T-helper 17 cell (primary cell): ENCODE data around the gene HOXD11. TPM values are rescaled to one million over a fixed set of nuclear protein-coding genes. Genes with fewer than 3 reads are reported as not detected.

Source experiments
- ATAC-seq: fragments of 150-1000 bp; cut with Tn5 transposase; 2 replicates; pipeline ENCODE4 v1.10.0; 2021; ENCODE audit warnings: mild to moderate bottlenecking, moderate library complexity
- DNase-seq, 3 donors: peaks; one replicate each; pipeline versions ENCODE4 v3.0.0 to v3.0.0-alpha.2; 2020 to 2021
- H3K9me3 ChIP-seq: one replicate; pipeline ENCODE4 v1.7.0; 2013; ENCODE audit warnings: low read length, mild to moderate bottlenecking; ENCODE audit not compliant: control insufficient read depth, poor library complexity, severe bottlenecking
- H3K27ac Mint-ChIP-seq: one replicate; pipeline ENCODE4 v1.8.0; 2022; ENCODE audit warnings: mild to moderate bottlenecking, moderate library complexity, mixed read lengths
- H3K27me3 Mint-ChIP-seq: one replicate; pipeline ENCODE4 v1.8.0; 2022; ENCODE audit warnings: mixed read lengths
- H3K36me3 Mint-ChIP-seq: one replicate; pipeline ENCODE4 v1.8.0; 2022; ENCODE audit warnings: low read depth, mixed read lengths
- H3K4me1 Mint-ChIP-seq: one replicate; pipeline ENCODE4 v1.8.0; 2022; ENCODE audit warnings: mild to moderate bottlenecking, mixed read lengths
- H3K4me3 Mint-ChIP-seq: one replicate; pipeline ENCODE4 v1.8.0; 2022; ENCODE audit warnings: mild to moderate bottlenecking, moderate library complexity, mixed read lengths
- total RNA-seq, 4 donors: library from RNA in 2 of 4; stranded (reverse) in 2 of 4; gene quantifications; one replicate each; pipeline ENCODE4 v1.2.3 and lab custom pipeline; 2022 to 2026

HOXD11 gene
- total RNA-seq, 2 donors from 2014 or later = not detected

GRCh38 chr2:176085120-176085788 is 21.8 kb upstream of the HOXD11 start:
- Mint-ChIP-seq H3K36me3 (peaks cover 3% of the 10 kb centered on the region), H3K27me3 (peaks cover 87% of the 10 kb centered on the region), H3K4me3 (peak overlapping the region; percentile 53), H3K4me1 (peaks cover 5% of the 10 kb centered on the region), H3K27ac (peak overlapping the region; percentile 88)
- peaks cover 6% of the 10 kb centered on the region for H3K9me3 ChIP-seq
- ATAC-seq (no peak), DNase-seq (no peak)

DNA sequence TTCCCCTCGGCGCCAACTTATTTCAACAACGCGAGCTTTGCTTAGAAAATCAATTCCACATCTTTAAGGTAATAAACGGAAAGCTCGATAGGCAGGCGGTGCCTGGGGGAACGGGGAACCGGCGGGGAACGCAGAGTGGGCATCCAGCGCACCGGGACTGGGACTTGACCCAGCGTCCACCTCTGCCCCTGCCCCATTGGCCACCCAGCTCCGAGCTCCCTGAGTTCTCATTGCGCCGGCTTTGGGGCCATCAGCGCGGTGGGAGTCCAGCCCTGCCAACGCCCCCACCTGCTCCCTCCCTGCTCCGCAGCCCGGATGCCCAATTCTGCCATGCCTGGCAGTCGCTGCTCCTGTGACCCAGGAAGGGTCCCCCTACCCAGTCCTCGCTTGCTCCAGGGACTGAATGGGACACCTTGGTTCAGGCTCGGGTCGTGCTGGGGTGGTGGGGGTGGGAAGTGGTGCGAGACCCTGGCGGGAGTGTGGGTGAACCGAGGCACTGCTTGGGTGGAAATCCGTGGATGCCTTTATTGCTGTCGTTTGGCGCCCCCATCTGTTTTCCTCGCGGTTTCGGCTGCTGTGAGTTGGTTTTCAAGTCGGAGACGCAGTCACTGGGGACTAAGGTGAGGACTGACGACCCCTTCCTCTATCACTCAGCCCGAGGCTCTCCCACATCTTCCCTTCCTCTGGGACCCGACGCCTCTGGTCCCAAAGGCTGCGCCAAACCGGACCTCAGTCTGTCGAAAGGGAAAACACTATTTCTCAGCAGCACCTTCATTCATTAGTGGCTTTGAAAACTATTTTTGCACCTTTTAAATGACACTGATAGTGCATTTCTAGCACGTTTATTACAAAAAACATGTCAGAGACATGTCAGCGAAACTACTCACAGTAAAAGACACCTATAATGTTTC is 21.0 kb upstream of the HOXD11 start:
- H3K27me3 Mint-ChIP-seq = peaks cover 86% of the 10 kb centered on the region
- peak overlapping the region; percentile 88 for H3K27ac Mint-ChIP-seq
- H3K9me3 ChIP-seq = peaks cover 6% of the 10 kb centered on the region
- peaks cover 3% of the 10 kb centered on the region for H3K36me3 Mint-ChIP-seq
- peaks cover 5% of the 10 kb centered on the region for H3K4me1 Mint-ChIP-seq
- ATAC-seq (no peak), DNase-seq (no peak)
- peak overlapping the region; percentile 78 for H3K4me3 Mint-ChIP-seq

- peaks cover 6% of the 10 kb centered on the region for H3K9me3 ChIP-seq
- DNase-seq (no peak), ATAC-seq (no peak)
- H3K4me1 Mint-ChIP-seq = peaks cover 8% of the 10 kb centered on the region
- H3K4me3 Mint-ChIP-seq = peak overlapping the region; percentile 63
- H3K27ac Mint-ChIP-seq = peak overlapping the region; percentile 88
- peaks cover 88% of the 10 kb centered on the region for H3K27me3 Mint-ChIP-seq
- peaks cover 6% of the 10 kb centered on the region for H3K36me3 Mint-ChIP-seq
Observed at GRCh38 chr2:176087330-176088047, 19.6 kb upstream of the HOXD11 start.

DNA sequence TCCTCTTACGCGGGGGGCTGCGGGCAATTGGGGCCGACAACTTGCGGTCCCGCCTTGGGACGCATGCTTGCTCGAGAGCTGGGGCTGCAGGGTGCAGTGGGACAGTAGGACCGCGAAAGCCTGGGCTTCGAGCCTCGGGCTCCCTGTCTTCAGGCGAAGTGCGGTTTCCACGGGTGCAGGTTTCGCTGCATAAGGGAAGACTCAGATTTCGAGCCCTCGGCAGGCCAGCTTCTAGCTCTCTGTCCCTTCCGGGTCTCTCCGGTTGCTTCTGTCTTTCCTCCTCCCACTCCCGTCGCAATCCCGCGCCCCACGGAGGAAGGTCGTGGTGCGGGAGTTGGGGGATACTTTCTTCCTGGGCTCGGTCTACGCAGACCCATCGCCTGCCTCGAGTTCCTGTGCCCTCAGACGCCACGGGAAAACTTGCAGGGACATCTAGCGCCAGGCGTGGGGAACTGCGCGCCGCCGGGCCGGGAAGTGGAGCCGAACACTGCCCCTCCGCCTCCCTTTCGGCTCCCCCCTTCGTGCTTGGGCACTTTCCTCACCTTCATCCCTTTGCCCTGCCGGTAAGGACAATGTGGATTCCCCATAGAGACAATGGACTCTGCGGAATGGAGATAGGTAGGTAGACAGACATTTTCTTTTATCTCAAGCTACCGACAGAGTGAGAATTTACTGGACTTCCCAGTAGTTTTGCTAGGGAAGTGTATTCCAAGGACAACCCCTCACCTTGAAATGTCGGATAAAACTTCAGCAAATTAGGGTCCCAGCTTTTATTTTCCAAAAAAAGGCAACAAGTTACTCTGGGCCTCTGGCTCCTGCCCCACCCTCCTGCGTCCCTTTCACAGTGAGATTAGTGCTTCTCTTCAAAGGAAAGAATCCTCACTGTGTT is 18.8 kb upstream of the HOXD11 start:
- ATAC-seq (no peak), DNase-seq (no peak)
- Mint-ChIP-seq H3K4me3 (peak overlapping the region; percentile 63), H3K27me3 (peaks cover 84% of the 10 kb centered on the region), H3K4me1 (peaks cover 8% of the 10 kb centered on the region), H3K27ac (peak overlapping the region; percentile 57), H3K36me3 (peaks cover 6% of the 10 kb centered on the region)
- peaks cover 7% of the 10 kb centered on the region for H3K9me3 ChIP-seq

- H3K9me3 ChIP-seq = peaks cover 7% of the 10 kb centered on the region
- no peak for ATAC-seq
- no peak for DNase-seq
- H3K27me3 Mint-ChIP-seq = peaks cover 85% of the 10 kb centered on the region
- peak overlapping the region; percentile 77 for H3K27ac Mint-ChIP-seq
- no peak overlapping the region for H3K4me3 Mint-ChIP-seq
- H3K4me1 Mint-ChIP-seq = peaks cover 11% of the 10 kb centered on the region
- H3K36me3 Mint-ChIP-seq = peaks cover 6% of the 10 kb centered on the region
Observed at GRCh38 chr2:176088937-176089842, 17.9 kb upstream of the HOXD11 start.

DNA sequence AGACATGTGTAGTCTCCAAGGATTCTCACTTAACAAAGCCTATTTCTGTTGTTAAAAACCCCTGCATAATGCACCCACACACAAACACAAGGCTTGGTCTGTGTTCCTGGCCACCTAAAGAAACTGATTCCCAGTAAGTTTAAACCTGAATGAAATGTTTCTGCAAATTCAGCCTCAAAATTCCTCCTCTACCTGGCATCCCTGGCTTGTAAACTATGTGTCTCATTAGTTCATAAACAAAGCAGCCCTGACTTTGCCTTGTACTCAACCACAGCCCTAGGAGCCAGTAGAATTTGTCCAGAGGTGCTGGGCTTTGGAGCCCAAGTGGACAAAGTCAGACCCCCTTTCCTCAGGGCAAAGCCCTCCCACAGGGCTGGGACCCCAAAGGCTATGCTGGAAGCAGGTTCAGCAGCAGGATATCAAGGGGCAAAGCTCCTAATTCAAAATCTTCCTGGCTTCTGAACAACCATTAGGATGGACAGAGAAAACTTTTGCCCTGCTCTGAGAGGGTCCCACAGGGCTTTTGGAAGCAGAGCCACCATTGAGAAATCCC is 17.2 kb upstream of the HOXD11 start:
- ATAC-seq (no peak), DNase-seq (no peak)
- Mint-ChIP-seq H3K27me3 (peaks cover 85% of the 10 kb centered on the region), H3K27ac (peak overlapping the region; percentile 77), H3K4me1 (peaks cover 11% of the 10 kb centered on the region), H3K4me3 (no peak overlapping the region), H3K36me3 (peaks cover 6% of the 10 kb centered on the region)
- H3K9me3 ChIP-seq = peaks cover 7% of the 10 kb centered on the region

DNA sequence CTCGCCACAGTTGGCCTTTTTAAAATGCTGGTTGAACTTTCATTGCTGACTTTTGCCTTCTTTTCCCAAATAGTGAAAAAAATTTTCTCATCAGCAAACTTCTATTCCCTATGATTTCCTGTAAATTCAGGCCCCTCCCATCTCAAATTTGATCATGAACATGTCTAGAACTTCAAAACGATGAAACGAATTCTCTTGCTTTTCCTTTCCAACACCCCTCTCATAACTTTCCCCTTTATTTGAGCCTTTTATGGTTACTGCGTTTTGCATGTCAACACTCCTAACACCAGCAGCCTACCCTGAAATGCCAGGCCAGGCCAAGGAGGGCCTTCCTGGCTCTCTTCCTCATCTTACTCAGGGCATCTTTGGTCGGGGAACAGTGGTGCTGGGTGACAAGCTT is 16.2 kb upstream of the HOXD11 start:
- Mint-ChIP-seq H3K36me3 (peaks cover 6% of the 10 kb centered on the region), H3K4me1 (peaks cover 11% of the 10 kb centered on the region), H3K4me3 (no peak overlapping the region), H3K27me3 (peaks cover 87% of the 10 kb centered on the region), H3K27ac (no peak overlapping the region)
- DNase-seq (no peak), ATAC-seq (no peak)
- H3K9me3 ChIP-seq = peaks cover 7% of the 10 kb centered on the region

DNA sequence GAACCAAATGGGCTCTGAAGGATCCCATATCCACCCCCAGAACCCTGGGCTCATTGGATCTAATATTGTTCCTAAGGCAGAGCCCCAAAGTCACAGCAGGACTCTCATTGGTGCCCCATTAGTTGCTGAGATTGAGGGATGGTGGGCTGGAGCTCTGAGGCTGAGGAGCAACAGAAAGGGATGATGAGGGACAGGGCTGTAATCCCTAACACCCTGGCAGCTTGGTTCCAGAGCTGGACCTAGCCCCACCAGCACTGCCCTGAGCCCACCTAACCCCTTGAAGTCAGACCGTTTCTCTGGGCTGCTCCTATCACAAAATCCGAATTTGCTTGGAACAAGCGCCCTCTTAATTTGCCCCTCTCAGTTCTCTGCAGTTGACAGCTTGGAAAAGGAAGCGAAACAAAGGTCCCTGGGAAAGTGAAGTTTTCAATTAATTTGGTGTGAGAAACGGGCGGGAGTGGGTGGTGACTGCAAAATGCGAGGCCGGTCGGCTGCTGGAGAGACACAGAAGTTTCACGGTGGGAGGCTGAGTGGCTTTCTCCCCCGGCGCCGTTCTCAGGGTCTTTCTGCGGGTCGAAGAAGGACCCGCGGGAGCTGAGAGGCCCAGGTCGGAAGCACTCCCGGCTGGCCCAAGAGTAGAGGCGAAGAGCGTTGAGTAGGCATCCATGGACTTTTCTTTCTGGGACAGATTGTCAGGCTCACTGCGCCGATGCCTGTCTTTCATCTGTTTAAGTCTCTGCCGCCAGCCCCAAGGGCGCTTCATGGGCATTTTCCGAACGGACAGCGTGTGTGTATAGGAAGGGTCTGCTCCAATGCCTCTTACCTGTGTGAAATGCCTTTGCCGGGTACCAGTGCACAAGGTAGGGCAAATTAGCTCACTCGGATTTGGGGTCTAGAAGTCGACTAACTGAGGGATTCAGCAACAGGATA is 15.5 kb upstream of the HOXD11 start:
- peak overlapping the region; percentile 66 for H3K27ac Mint-ChIP-seq

GRCh38 chr2:176092270-176093144 is 14.6 kb upstream of the HOXD11 start, which contains the start of gene HOXD13:
HOXD13 (plus strand) TSS chr2:176092721; CDS start chr2:176092891, 170 bp downstream.
- ATAC-seq (no peak), DNase-seq (no peak)
- H3K9me3 ChIP-seq = peaks cover 7% of the 10 kb centered on the region
- Mint-ChIP-seq H3K4me1 (peaks cover 18% of the 10 kb centered on the region), H3K4me3 (peak within 1 kb of the TSS; percentile 71), H3K27me3 (peaks cover 85% of the 10 kb centered on the region), H3K27ac (peak within 1 kb of the TSS; percentile 66), H3K36me3 (peaks cover 3% of the 10 kb centered on the region)

More for the DNA sequence above, 15.5 kb upstream of the HOXD11 start:
- ATAC-seq (no peak), DNase-seq (no peak)
- H3K9me3 ChIP-seq = peaks cover 7% of the 10 kb centered on the region
- Mint-ChIP-seq H3K36me3 (peaks cover 6% of the 10 kb centered on the region), H3K4me3 (peak overlapping the region; percentile 59), H3K4me1 (peaks cover 11% of the 10 kb centered on the region), H3K27me3 (peaks cover 85% of the 10 kb centered on the region)
